HG03280 (cell line): ENCODE measurements around the gene CEP83.
"Not testable (repeated sequence)": the region's sequence is repeated elsewhere in the genome, so short reads cannot be mapped to it uniquely, and the experiment has no call there.

Experiments used
- ATAC-seq: cut with Tn5 transposase; IDR thresholded peaks from one replicate; pipeline ENCODE4 v1.9.1; 2021; ENCODE audit warnings: mild to moderate bottlenecking, moderate library complexity; ENCODE audit not compliant: unreplicated experiment

CEP83 gene

DNA sequence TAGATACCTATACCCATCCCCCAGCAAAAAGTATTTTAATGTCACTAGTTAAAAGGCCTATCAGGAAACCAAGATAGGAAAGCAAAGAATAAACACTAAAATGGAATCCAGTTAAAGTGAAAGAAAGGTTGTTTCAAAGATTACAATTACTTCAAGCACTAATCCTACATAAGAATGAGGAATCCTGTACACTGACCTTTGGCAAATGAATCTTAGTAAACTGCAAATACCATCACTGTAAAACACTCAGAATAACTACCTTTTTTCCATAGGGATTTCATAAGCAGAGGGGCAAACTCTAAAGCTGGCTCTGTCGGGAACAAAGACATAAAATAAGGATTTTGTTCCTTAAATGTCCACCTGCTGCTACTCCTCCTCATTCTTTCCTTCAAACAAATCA lies 25.9 kb downstream of the CEP83 start:
- no peak for ATAC-seq

DNA sequence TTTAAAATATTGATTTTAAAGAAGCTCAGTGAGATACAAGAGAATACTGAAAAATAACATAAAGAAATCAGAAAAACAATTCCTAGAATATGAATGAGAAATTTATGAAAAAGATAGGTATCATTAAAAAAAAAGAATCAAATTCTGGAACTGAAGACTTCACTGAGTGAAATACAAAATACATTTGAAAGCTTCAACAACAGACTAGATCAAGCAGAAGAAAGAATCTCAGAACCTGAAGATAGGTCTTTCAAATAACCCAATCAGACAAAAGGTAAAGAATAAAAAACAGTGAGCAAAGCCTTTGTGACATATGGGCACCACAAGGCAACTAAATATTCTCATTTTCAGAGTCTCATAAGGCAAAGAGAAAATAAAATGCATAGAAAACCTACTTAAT lies 29.4 kb downstream of the CEP83 start:
- no peak for ATAC-seq

- no peak for ATAC-seq
These were observed 30.0 kb downstream of the CEP83 start for GRCh38 chr12:94429633-94430032.

GRCh38 chr12:94429191-94429590 lies 30.5 kb downstream of the CEP83 start:
- ATAC-seq, result no peak

DNA sequence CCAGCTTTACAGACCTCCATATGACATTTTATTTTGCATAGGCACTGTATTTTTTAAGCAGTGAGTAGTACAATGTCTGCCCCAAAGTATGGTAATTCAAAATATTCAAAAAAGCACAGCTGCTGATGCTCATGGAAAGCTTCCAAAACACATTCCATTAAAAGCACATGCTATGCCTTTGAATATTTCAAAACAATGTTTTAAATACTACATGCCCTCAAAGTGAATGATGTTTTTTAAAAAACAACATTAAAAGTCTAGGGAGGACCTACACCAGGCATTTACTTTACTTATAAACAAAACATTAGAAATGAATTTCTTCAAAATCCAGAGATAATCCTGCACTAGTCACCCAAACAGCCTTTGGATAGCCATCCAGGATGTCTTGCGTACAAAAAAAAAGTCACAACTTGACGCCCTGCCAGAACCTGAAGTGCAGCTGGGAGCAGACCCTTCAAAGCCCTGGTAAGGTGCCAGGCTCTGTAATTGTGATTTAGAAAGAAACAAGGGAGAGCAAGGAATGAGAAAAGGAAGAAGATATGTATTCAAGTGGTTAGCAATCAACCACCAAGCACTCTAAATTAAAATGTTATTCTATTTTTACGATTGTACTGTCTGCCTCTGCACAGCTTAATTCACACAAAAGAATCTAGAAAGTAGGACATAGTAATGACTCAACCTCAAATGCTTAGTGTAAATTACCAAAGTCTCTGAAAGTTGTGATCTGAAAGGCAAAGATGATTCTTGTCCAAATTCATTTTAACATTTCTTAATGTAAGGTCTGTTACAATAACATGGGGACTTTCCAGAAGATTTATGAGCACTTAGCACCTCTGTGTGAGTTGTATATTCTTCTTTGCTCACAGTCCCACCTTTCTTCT lies 31.9 kb downstream of the CEP83 start:
- ATAC-seq, result no peak

- ATAC-seq, result no peak
These were observed 33.6 kb downstream of the CEP83 start for GRCh38 chr12:94426049-94426448.

DNA sequence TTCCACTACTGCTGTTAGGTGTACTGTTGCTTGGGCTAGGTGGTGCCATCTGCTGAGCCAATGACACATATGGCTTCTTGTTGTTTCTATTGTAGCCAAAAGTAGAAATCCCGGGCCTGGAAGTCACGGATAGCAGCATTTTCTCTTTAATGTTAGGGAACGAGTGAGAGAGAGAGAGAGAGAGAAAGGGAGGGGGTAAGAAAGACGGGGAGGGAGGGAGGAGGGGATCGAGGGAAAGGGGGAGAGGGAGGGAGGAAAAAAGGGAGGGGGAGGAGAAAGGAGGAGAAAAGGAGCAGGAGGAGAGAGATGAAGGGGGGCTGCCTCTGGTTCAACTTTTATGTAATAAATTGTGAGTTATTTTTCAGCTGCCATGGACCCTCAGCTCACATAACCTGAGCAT lies 34.8 kb downstream of the CEP83 start:
- not testable (repeated sequence) for ATAC-seq

DNA sequence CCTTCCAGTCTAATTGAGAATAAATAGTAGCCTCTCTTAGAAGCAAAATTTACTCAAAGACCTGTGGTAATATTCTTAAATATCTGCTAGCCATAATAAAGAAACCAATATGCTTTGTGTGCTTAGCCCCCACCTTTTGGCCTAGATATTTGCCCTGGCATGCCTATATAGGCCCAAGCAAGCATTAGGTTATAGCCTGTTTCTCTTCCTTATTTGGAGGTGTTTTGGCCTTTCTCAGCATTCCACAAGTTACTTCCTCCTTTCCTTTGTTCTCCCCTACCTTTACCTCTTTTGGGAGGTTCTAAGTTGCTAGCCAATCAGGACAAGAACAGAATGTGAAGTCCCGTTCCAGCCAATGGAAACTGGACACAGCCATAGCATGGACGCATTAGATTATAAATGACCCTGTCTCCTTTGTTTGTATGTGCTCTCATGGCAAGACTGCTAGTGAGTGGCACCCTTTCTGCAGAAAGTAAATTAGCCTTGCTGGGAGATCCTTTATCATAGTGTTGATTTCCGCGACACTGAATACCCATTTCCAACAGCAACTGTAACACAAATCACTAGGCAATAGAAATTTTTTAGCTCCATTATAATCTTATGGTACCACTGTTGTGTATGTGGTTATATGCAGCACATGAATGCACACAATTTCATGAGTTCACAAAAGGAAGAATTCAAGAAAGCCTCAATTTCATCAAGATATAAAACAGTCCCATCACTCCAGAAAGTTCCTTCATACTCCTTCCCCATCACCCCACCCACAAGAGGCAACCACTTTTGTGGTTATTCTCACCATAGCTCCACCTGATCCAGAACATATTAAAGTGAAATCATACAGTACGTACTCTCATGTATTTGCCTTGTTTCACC lies 37.6 kb downstream of the CEP83 start:
- ATAC-seq, result no peak

GRCh38 chr12:94418517-94418916 lies 41.1 kb downstream of the CEP83 start:
- ATAC-seq, result no peak

DNA sequence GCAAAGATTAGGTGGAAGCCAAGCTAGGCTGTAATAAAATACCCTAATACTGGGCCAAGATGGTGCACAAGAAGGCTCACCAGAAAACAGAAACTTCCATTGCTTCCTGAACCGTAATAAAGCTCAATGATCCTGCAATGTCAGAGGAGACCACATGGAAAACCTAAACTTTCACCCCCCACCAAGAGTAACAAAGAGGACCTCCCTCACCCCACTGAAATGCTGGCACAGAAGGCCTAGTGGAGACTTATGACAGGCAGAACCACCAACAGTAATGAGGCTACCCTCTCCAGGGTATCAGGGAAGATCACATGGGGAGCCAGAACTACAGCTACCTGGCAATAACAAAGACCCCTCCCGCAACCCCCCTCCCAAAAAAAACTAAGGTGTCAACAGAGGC lies 43.1 kb downstream of the CEP83 start:
- ATAC-seq, result no peak

DNA sequence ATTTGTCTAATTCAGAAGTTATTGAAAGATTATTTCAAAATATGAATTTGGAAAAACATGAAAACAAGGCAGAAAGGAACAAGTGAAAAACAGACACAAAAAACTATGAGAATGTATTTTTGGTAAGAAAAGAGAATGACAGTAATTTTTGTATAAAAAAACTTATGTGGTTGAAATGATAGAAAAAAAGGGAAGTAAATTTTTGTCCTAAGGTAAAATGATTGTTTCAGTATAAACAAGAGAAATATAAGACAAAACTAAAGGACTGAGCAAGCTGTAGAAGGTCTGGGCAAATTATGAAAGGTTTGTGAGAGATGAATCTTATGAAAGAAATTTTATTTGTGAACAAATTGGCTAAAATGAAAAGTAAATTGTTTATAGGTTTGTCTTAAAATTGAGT lies 44.6 kb downstream of the CEP83 start:
- ATAC-seq, result no peak

DNA sequence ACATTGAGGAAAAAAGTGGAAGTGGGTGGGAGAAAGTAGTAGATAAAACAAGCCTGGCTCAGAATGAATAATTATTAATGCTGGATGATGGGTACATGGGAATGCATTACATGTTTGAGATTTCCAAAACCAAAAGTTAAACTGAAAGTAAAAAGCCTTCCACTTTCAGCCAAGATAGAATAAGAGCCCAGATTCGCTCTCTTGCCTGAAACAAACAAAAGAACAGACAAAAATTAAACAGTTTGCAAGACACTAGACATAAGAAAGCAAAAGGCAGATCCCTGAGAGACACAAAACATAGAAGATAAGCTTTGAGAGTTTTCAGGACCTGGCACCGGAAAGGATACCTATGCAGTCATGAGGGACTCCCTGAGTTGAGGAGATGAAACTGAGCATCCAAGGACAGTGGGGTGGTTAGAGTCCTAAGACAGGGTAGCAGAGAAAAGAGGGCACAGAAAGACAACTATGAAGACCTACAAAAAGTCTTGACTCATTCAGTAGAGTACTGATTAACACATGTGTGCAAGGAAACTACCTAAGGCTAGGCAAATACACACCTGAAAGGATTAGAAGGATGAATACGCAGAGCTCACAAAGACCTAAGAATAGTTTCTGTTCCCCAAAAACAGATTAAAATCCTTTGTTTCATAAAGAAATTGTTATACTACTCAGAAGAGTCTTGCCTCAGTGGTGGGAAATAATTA lies 54.1 kb downstream of the CEP83 start:
- peak; percentile 84 for ATAC-seq

GRCh38 chr12:94404854-94405253 lies 54.8 kb downstream of the CEP83 start:
- ATAC-seq, result no peak

- ATAC-seq, result no peak
These were observed 58.3 kb downstream of the CEP83 start for GRCh38 chr12:94401326-94401725.

- ATAC-seq, result not testable (repeated sequence)
These were observed 61.0 kb downstream of the CEP83 start for GRCh38 chr12:94398685-94399084.

DNA sequence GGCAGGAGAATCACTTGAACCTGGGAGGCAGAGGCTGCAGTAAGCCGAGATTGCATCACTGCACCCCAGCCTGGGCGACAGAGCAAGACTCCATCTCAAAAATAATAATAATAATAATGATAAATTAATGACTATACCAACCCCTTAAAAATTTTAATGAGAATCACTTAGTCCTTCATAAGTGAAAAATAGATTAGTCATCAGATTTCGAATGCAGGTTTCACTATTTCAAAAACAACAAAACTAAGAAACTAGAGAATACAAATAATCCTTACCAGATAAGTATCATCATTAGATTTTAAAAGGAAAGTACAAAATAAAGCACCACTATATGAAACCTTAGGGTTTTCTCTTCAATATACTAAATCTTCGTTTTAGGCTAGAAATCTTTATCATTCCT lies 62.3 kb downstream of the CEP83 start:
- no peak for ATAC-seq

DNA sequence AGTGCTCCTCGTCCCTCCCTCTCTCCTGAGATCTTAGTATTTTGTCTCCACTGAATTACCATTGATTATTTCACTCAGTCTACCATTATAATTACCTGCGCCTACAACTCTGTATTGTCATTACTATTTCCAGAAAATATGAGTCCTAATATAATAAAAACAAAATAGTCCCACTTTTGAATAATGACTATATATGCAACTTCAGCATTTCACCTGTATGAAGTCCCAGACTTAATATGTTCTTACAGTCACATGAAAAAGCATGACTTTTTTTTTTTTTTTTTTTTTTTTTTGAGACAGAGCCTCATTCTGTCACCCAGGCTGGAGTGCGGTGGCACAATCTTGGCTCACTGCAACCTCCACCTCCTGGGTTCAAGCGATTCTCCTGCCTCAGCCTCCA lies 63.7 kb downstream of the CEP83 start:
- ATAC-seq, result not testable (repeated sequence)

- ATAC-seq, result no peak
These were observed 69.6 kb downstream of the CEP83 start for GRCh38 chr12:94390130-94390485.

- not testable (repeated sequence) for ATAC-seq
These were observed 70.1 kb downstream of the CEP83 start for GRCh38 chr12:94389482-94390129.

GRCh38 chr12:94386422-94386821 lies 73.2 kb downstream of the CEP83 start:
- ATAC-seq, result no peak

GRCh38 chr12:94384030-94384429 lies 75.6 kb downstream of the CEP83 start:
- ATAC-seq, result no peak
